HepG2 (cell line): Measurements from ENCODE around the gene VPS4A. TPM values are rescaled to one million over a fixed set of nuclear protein-coding genes. Genes with fewer than 3 reads are reported as not detected.

ENCODE experiments used
- CENPX ChIP-seq: sonication (generic); formaldehyde crosslinking; IDR thresholded peaks from 2 replicates; pipeline ENCODE4 v1.9.0; 2021; ENCODE audit warnings: mild to moderate bottlenecking, missing genetic modification reagents, moderate library complexity
- KIAA2018 ChIP-seq: sonication (generic); formaldehyde crosslinking; IDR thresholded peaks from 2 replicates; pipeline ENCODE4 v1.5.0; 2020; ENCODE audit warnings: mild to moderate bottlenecking, missing genetic modification reagents, borderline replicate concordance
- MXD3 ChIP-seq: IDR thresholded peaks from 2 replicates; pipeline ENCODE4 v1.6.1; 2016; ENCODE audit warnings: mild to moderate bottlenecking, missing biosample characterization, missing genetic modification reagents
- ZBTB14 ChIP-seq: sonication (generic); formaldehyde crosslinking; IDR thresholded peaks from 2 replicates; pipeline ENCODE4 v1.4.0; 2020; ENCODE audit warnings: missing genetic modification reagents
- ZNF569 ChIP-seq: sonication (generic); formaldehyde crosslinking; IDR thresholded peaks from 2 replicates; pipeline ENCODE4 v1.5.0; 2020; ENCODE audit warnings: mild to moderate bottlenecking, missing genetic modification reagents, moderate library complexity, borderline replicate concordance
- ZNF609 ChIP-seq: sonication (generic); formaldehyde crosslinking; IDR thresholded peaks from 2 replicates; pipeline ENCODE4 v1.4.0; 2020; ENCODE audit warnings: mild to moderate bottlenecking, missing genetic modification reagents, borderline replicate concordance
- polyA plus RNA-seq, 8 experiments: library from polyadenylated mRNA; depleted of rRNA in 3 of 8; stranded (reverse) in 7 of 8; unstranded in 1 of 8; fragments of >200 nt; fragmentation: Illumina TruSeq in 4 of 8; extraction: Trizol in 4 of 8; gene quantifications; 2 replicates each; pipeline versions ENCODE4 v1.2.1 to v1.2.3, GENCODE V29; 2011 to 2016; ENCODE audit warnings: low read depth in 4 of 8, missing spikeins in 1 of 8, mixed read lengths in 1 of 8; ENCODE audit not compliant: insufficient read depth in 1 of 8
- total RNA-seq, 5 experiments: library from RNA; depleted of rRNA; stranded (reverse); fragments of >200 nt; fragmentation: Illumina TruSeq; extraction: Trizol; gene quantifications; 2 replicates each; pipeline ENCODE4 v1.2.3, GENCODE V29; 2016; ENCODE audit warnings: low read depth in 1 of 5

VPS4A gene
- total and polyA plus RNA-seq, 2 of the 13 experiments (the other 11 are each of a cell fraction or from before 2014, with no cell fraction given) = 13.2 to 27.9 TPM

GRCh38 chr16:69329369-69330285 lies 18.5 kb downstream of the VPS4A start (continued):
- TF ChIP-seq KIAA2018 (CRISPR knock-in tag) (no peak), MXD3 (CRISPR knock-in tag) (no peak; the same call in 1 of the 2 replicates), CENPX (CRISPR knock-in tag) (peak; percentile 82; the same call in 1 of the 2 replicates), ZBTB14 (CRISPR knock-in tag) (no peak), ZNF569 (CRISPR knock-in tag) (no peak), ZNF609 (CRISPR knock-in tag) (0 out of 2 replicates have a peak, but pooled peaks have one; percentile 12)
